ENCODE results near the gene MYO1B.

DNA sequence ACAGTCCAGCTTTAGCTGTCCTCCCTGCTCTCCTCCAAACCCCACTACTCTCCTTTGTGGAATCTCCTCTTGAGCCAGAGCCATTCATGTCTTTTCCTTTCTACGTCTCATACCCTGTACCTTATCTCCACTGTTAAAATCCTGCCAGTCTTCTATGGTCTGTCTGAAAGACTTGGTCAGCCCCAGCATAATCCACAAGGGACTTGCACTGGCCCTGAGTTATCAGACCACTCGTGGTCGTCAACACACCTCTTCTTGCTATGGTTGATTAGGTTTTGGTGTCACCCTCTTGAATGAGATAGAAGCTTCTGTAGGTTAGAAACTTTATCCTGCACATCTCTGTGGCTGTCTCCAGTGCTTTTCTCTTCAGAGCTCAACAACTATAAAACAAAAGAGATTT is 56.8 kb downstream of the MYO1B start:
- TF ChIP-seq, protein P1, sequence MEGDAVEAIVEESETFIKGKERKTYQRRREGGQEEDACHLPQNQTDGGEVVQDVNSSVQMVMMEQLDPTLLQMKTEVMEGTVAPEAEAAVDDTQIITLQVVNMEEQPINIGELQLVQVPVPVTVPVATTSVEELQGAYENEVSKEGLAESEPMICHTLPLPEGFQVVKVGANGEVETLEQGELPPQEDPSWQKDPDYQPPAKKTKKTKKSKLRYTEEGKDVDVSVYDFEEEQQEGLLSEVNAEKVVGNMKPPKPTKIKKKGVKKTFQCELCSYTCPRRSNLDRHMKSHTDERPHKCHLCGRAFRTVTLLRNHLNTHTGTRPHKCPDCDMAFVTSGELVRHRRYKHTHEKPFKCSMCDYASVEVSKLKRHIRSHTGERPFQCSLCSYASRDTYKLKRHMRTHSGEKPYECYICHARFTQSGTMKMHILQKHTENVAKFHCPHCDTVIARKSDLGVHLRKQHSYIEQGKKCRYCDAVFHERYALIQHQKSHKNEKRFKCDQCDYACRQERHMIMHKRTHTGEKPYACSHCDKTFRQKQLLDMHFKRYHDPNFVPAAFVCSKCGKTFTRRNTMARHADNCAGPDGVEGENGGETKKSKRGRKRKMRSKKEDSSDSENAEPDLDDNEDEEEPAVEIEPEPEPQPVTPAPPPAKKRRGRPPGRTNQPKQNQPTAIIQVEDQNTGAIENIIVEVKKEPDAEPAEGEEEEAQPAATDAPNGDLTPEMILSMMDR (conservative IDR thresholded peaks at IDR 0.05; ENCODE audit: low read depth, low read length) = no peak
- TF ChIP-seq EZH2 (IDR thresholded peaks at IDR 0.05; ENCODE audit: borderline replicate concordance, low read depth, low read length, poor library complexity, severe bottlenecking) = no peak

Measured in A673 (cell line).